Stomach (tissue), 4 donors: Measurements from ENCODE around the gene SDCCAG8.

Source experiments
- CTCF ChIP-seq, 7 experiments: fragments of 450-650 bp in 4 of 7; fragments of 200-600 bp in 3 of 7; sonication (generic) in 3 of 7; IDR thresholded peaks; one replicate each; pipeline ENCODE4 v1.5.1; 2016 to 2019; ENCODE audit warnings: antibody characterized with exemption in 7 of 7, control low read depth in 2 of 7, mild to moderate bottlenecking in 1 of 7
- EP300 ChIP-seq: sonication (generic); formaldehyde crosslinking; IDR thresholded peaks from one replicate; pipeline ENCODE4 v1.6.1; 2017; ENCODE audit warnings: antibody characterized with exemption
- POLR2A ChIP-seq, 4 donors: fragments of 450-650 bp; IDR thresholded peaks; one replicate each; pipeline ENCODE4 v1.6.1; 2016; ENCODE audit warnings: antibody characterized with exemption in 4 of 4, control low read depth in 2 of 4, mild to moderate bottlenecking in 1 of 4, moderate library complexity in 1 of 4
- POLR2AphosphoS5 ChIP-seq, 3 donors: sonication (generic); formaldehyde crosslinking; IDR thresholded peaks; one replicate each; pipeline ENCODE4 v1.6.1; 2016; ENCODE audit warnings: antibody characterized with exemption in 3 of 3

- TF ChIP-seq CTCF (IDR thresholded peaks at IDR 0.05) (no peak), EP300 (no peak), POLR2AphosphoS5 (IDR thresholded peaks at IDR 0.05) (no peak), POLR2A (IDR thresholded peaks at IDR 0.05) (no peak)
These were observed 11.4 kb upstream of the SDCCAG8 start for GRCh38 chr1:243244432-243244841.
